HepG2 (cell line): ENCODE measurements around the gene CELSR3. TPM values are rescaled to one million over a fixed set of nuclear protein-coding genes. Genes with fewer than 3 reads are reported as not detected.

Experiments
- CCAR2 ChIP-seq: fragments of 200-400 bp; formaldehyde crosslinking; optimal IDR thresholded peaks from 2 replicates; pipeline ENCODE3; 2018; ENCODE audit warnings: low read depth, mild to moderate bottlenecking, low read length, moderate library complexity
- ETV6 ChIP-seq: sonication (generic); formaldehyde crosslinking; conservative IDR thresholded peaks from 2 replicates; pipeline ENCODE4 v1.4.0; 2020; ENCODE audit warnings: missing genetic modification reagents
- HOXA5 ChIP-seq: sonication (generic); formaldehyde crosslinking; IDR thresholded peaks from 2 replicates; pipeline ENCODE4 v1.4.0; 2020; ENCODE audit warnings: missing genetic modification reagents
- MLX ChIP-seq: IDR thresholded peaks from 2 replicates; pipeline ENCODE4 v1.6.1; 2016
- NCOR1 ChIP-seq: fragments of 200-600 bp; sonication (generic); IDR thresholded peaks from 2 replicates; pipeline ENCODE4 v1.7.0; 2017; ENCODE audit warnings: antibody characterized with exemption, low read length, borderline replicate concordance
- REL ChIP-seq: sonication (generic); formaldehyde crosslinking; conservative IDR thresholded peaks from 2 replicates; pipeline ENCODE4 v1.8.0; 2022; ENCODE audit warnings: mild to moderate bottlenecking, missing genetic modification reagents, moderate library complexity
- SNRNP70 ChIP-seq: fragments of 200-400 bp; formaldehyde crosslinking; IDR thresholded peaks from 2 replicates; pipeline ENCODE4 v1.6.1; 2017; ENCODE audit warnings: mild to moderate bottlenecking, low read depth, low read length, moderate library complexity
- TCF12 ChIP-seq, 2 experiments: fragments of 450-650 bp in 1 of 2; sonication (generic) in 1 of 2; formaldehyde crosslinking in 1 of 2; IDR thresholded peaks; 2 replicates each; pipeline versions ENCODE4 v1.6.1 to v1.8.0; 2017 to 2022; ENCODE audit warnings: antibody characterized with exemption in 1 of 2, mild to moderate bottlenecking in 1 of 2, missing genetic modification reagents in 1 of 2, moderate library complexity in 1 of 2
- TIGD3 ChIP-seq: sonication (generic); formaldehyde crosslinking; IDR thresholded peaks from 2 replicates; pipeline ENCODE4 v1.5.1; 2020; ENCODE audit warnings: mild to moderate bottlenecking, missing genetic modification reagents, borderline replicate concordance
- TRIM24 ChIP-seq: sonication (generic); formaldehyde crosslinking; IDR thresholded peaks from 2 replicates; pipeline ENCODE4 v1.8.0; 2022; ENCODE audit warnings: mild to moderate bottlenecking, missing genetic modification reagents
- ZBTB20 ChIP-seq: sonication (generic); formaldehyde crosslinking; IDR thresholded peaks from 2 replicates; pipeline ENCODE4 v1.8.1; 2023; ENCODE audit warnings: missing genetic modification reagents, low read depth, mild to moderate bottlenecking, borderline replicate concordance
- ZBTB40 ChIP-seq, 2 experiments: fragments of 450-650 bp in 1 of 2; sonication (generic) in 1 of 2; formaldehyde crosslinking in 1 of 2; IDR thresholded peaks; 2 replicates each; pipeline versions ENCODE4 v1.6.1 to v1.8.0; 2016 to 2022; ENCODE audit warnings: antibody characterized with exemption in 1 of 2, mild to moderate bottlenecking in 1 of 2, missing genetic modification reagents in 1 of 2
- ZNF20 ChIP-seq: sonication (generic); formaldehyde crosslinking; IDR thresholded peaks from 2 replicates; pipeline ENCODE4 v1.4.0; 2020; ENCODE audit warnings: mild to moderate bottlenecking, moderate library complexity, missing genetic modification reagents
- ZNF451 ChIP-seq: sonication (generic); formaldehyde crosslinking; IDR thresholded peaks from 2 replicates; pipeline ENCODE4 v1.5.0; 2020; ENCODE audit warnings: mild to moderate bottlenecking, missing genetic modification reagents
- ZNF891 ChIP-seq: sonication (generic); formaldehyde crosslinking; IDR thresholded peaks from 2 replicates; pipeline ENCODE4 v1.5.0; 2020; ENCODE audit warnings: mild to moderate bottlenecking, missing genetic modification reagents
- polyA plus RNA-seq, 8 experiments: library from polyadenylated mRNA; depleted of rRNA in 3 of 8; stranded (reverse) in 7 of 8; unstranded in 1 of 8; fragments of >200 nt; fragmentation: Illumina TruSeq in 4 of 8; extraction: Trizol in 4 of 8; gene quantifications; 2 replicates each; pipeline versions ENCODE4 v1.2.1 to v1.2.3, GENCODE V29; 2011 to 2016; ENCODE audit warnings: low read depth in 4 of 8, missing spikeins in 1 of 8, mixed read lengths in 1 of 8; ENCODE audit not compliant: insufficient read depth in 1 of 8
- total RNA-seq, 5 experiments: library from RNA; depleted of rRNA; stranded (reverse); fragments of >200 nt; fragmentation: Illumina TruSeq; extraction: Trizol; gene quantifications; 2 replicates each; pipeline ENCODE4 v1.2.3, GENCODE V29; 2016; ENCODE audit warnings: low read depth in 1 of 5

CELSR3 gene
- total and polyA plus RNA-seq, 2 of the 13 experiments (the other 11 are each of a cell fraction or from before 2014, with no cell fraction given): 5.4 to 6.7 TPM

DNA sequence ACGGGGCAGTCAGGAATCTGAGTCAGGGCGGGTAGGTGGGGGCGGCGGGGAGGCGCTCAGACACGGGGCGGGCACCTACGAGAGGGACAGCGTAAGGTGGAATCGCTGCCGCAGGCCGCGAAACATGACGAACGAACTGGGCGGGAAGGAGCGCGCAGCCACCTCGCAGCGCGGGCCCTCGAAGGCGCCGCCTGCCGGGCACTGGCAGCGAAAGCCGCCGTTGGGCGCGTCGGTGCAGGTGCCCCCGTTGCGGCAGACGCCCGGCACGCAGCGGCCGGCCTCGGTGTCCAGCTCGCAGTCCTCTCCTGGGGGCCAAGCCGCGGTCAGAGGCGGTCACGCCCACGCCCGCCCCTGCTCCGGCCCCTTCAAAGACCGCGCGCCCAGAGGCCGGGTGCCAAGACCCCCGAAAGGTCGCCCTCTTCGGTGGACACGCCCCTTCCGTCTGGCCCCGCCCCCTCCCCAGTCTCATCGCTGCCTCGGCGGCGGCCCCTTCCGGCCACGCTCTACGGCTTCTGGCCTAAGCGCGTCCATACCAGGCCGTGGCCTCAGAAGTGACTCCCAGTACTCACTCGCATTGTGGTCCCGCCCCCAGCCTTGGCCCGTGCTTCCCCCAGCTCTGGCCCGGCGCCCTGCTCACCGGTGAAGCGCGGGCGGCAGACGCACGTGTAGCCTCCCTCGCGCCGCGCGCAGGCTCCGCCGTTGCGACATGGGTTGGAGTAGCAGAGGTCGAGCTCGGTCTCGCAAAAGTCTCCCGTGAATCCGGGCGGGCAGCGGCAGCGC, 6.4 kb downstream of the CELSR3 start (continued):
- no peak for TF ChIP-seq ZBTB20
- TF ChIP-seq CCAR2: no peak
- no peak for TF ChIP-seq REL (CRISPR knock-in tag)
- TF ChIP-seq HOXA5 (CRISPR knock-in tag): no peak
- TF ChIP-seq TIGD3 (CRISPR knock-in tag): no peak
- TF ChIP-seq TRIM24 (CRISPR knock-in tag): no peak
- TF ChIP-seq ZNF891 (CRISPR knock-in tag): no peak; the same call in 1 of the 2 replicates
- no peak for TF ChIP-seq ZNF20 (CRISPR knock-in tag)
- no peak for TF ChIP-seq TCF12 (IDR thresholded peaks at IDR 0.05)
- no peak for TF ChIP-seq TCF12 (CRISPR knock-in tag; IDR thresholded peaks at IDR 0.05)
- no peak for TF ChIP-seq ZBTB40 (IDR thresholded peaks at IDR 0.05)
- TF ChIP-seq ZBTB40 (CRISPR knock-in tag; IDR thresholded peaks at IDR 0.05): no peak
- no peak for TF ChIP-seq ZNF451 (CRISPR knock-in tag)
- no peak for TF ChIP-seq MLX (CRISPR knock-in tag)
- TF ChIP-seq SNRNP70: no peak
- no peak for TF ChIP-seq ETV6 (CRISPR knock-in tag)
- TF ChIP-seq NCOR1: no peak
